ENCODE data around the gene ZBTB20. TPM values are rescaled to one million over a fixed set of nuclear protein-coding genes. Genes with fewer than 3 reads are reported as not detected.
A peak's percentile ranks its signal among the peaks of the same experiment; 100 is the strongest.

The ZBTB20 gene
- total RNA-seq, 6 experiments from 2014 or later, result 36.7 to 59.4 (median 46.7) TPM

DNA sequence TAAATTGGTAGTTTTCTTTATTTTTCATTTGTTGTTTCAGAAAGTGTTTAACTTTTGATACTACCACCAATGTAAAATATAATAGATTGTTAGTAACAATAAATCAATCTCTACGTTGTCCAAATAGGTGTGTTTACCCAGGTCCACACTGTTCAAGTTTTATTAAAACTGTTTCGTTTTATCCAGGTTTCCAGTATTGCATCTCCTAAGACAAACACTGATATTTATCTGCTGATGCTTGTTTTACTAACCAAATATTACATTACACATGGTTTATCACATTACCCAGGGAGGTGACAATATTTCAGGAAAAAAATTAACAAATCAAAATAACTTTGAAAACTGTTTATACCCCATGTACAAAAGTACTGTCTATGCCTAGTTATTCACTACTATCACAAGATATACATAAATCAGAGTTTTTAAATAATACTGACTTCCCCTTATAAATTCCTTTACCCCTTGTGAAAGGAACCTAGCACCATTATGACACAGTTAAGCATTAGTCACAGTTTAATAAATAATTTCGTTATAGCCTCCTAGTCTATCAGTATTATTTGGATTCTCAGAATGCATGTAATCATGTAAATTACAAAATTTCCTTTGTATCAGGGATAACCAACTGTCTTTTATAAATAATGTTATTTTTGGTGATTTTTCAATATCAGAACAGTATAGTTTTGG, 205.3 kb downstream of the ZBTB20 start:
- peaks cover 0 to 19% (median 0%) of the 10 kb centered on the region in 4 donors for H3K4me1 ChIP-seq
- intact Hi-C loops (cut with DNase I), result no loop called here
- H3K27ac ChIP-seq, result no peak overlapping the region
- DNase-seq (no peak), ATAC-seq (peak; percentile 62 to 88 (median 76))
- WGBS (ENCODE audit: insufficient coverage, low coverage, low lambda C conversion rate, missing lambda C conversion rate), result 31% methylated on average over 3 of the region's 3 CpGs
- no peaks in the 10 kb centered on the region for H3K27me3 ChIP-seq
- TF ChIP-seq CTCF (IDR thresholded peaks at IDR 0.05) (no peak), POLR2A (IDR thresholded peaks at IDR 0.05) (no peak)
- H3K4me3 ChIP-seq, result no peak overlapping the region
- no peaks in the 10 kb centered on the region for H3K36me3 ChIP-seq
- H3K9me3 ChIP-seq, result no peaks in the 10 kb centered on the region

DNA sequence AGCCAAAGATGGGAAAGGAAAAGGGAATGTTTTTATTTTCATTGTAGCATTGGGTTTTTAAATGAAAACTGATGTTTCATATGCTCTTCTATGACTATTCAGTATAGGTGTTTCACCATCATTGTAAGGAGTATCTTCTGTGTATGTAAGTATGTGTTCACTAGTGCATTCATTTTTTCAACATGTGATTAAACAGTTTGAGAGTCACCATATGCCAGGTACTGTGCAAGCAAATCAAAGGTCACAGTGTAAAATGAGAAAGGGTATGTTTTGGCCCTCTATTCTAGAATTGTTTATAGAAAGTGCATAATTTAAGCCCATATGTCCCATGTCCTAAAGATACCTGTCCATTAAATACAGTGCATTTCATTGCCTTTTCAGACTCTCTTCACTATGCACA, 207.2 kb downstream of the ZBTB20 start:
- H3K27ac ChIP-seq, result no peak overlapping the region
- no peaks in the 10 kb centered on the region for H3K27me3 ChIP-seq
- H3K4me3 ChIP-seq, result no peak overlapping the region
- peak; percentile 52 to 81 (median 60) for ATAC-seq
- no peaks in the 10 kb centered on the region for H3K9me3 ChIP-seq
- peaks cover 0 to 19% (median 0%) of the 10 kb centered on the region in 4 donors for H3K4me1 ChIP-seq
- intact Hi-C loops (cut with DNase I), result no loop called here
- TF ChIP-seq CTCF (IDR thresholded peaks at IDR 0.05) (no peak), POLR2A (IDR thresholded peaks at IDR 0.05) (no peak)
- no peak for DNase-seq
- no peaks in the 10 kb centered on the region for H3K36me3 ChIP-seq

- Histone ChIP-seq H3K4me1 (no peaks in the 10 kb centered on the region), H3K36me3 (no peaks in the 10 kb centered on the region), H3K9me3 (no peaks in the 10 kb centered on the region), H3K27me3 (no peaks in the 10 kb centered on the region), H3K4me3 (no peak overlapping the region), H3K27ac (no peak overlapping the region)
- DNase-seq, result no peak
- ATAC-seq, result no peak
- no CpG with 5 or more reads among the region's 1 CpG for WGBS (ENCODE audit: insufficient coverage, low coverage, low lambda C conversion rate, missing lambda C conversion rate)
- intact Hi-C loops (cut with DNase I), result no loop called here
- TF ChIP-seq POLR2A (IDR thresholded peaks at IDR 0.05), result no peak
- TF ChIP-seq CTCF (IDR thresholded peaks at IDR 0.05), result no peak
Observed at GRCh38 chr3:114933407-114933806, 213.7 kb downstream of the ZBTB20 start.

DNA sequence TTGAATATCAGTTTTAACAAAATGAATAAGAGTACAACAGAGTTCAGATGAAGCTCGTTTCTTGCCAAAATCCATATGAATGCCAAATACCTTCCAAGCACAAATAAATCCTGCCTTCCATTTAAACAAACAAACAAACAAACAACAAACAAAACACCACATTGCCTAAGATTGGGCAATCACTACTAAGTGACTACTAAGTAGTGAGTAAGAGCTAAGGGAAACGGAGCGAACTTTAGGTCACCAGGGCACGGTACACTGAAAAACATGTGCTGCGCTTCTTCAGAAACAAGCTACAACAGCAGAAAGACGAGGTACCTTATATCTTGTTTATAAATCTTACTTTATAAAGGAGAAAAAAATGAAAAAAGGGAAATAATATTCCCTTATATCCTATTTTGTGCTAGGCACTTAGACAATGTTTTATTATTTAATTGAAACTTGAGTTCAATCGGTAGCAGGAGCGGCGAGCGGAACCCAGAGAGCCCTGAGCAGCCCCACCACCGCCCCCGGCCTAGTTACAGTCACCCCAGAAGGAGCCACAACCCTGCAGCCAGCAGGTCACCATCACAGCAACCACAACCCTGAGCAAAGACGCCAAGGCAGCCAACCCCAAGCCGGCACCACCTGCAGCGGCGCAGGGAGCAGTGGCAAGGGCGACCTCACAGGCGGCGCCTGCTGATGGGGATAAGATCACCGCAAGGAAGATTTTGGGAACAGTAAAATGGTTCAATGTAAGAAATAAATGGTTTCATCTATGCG, 216.9 kb downstream of the ZBTB20 start:
- 91% methylated on average over 17 of the region's 21 CpGs for WGBS (ENCODE audit: insufficient coverage, low coverage, low lambda C conversion rate, missing lambda C conversion rate)

More for the DNA sequence above, 216.9 kb downstream of the ZBTB20 start:
- Histone ChIP-seq H3K27ac (no peak overlapping the region), H3K9me3 (no peaks in the 10 kb centered on the region), H3K27me3 (no peaks in the 10 kb centered on the region), H3K36me3 (no peaks in the 10 kb centered on the region), H3K4me3 (no peak overlapping the region), H3K4me1 (no peaks in the 10 kb centered on the region)
- TF ChIP-seq CTCF (IDR thresholded peaks at IDR 0.05) (no peak), POLR2A (IDR thresholded peaks at IDR 0.05) (no peak)
- intact Hi-C loops (cut with DNase I), result no loop called here
- ATAC-seq (no peak), DNase-seq (no peak)

Measured in right lobe of liver (tissue), 6 donors.